ENCODE measurements around the gene SMIM41.

SMIM41 gene

GRCh38 chr12:52079576-52080402 is at the start of gene SMIM41:
Gene SMIM41 (plus strand): TSS chr12:52079704. CDS start chr12:52079780, 76 bp downstream.
- DNase-seq (ENCODE audit: low read depth in 4 of 4, low spot score in 1 of 4), result no peak

DNA sequence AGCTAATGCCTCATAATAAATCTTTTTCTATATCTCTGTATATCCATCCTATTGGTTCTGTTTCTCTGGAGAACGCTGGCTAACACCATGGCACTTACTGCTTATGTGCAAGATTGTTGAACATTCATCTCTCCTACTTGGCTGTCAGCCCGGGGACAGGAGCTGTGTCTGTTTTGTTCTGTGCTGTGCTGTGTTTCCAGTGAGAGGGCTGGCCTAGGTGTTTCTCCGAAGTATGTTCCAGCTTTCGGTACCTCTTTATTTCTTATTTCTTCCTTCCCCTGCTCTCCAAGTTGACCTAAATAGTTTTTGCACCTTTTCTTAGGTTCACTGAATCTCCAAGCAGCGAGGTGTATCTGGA is 47.1 kb upstream of the SMIM41 start:
- DNase-seq (ENCODE audit: low read depth in 4 of 4, low spot score in 1 of 4), result no peak

GRCh38 chr12:52032804-52033445 is 46.6 kb upstream of the SMIM41 start:
- peak; percentile 63 to 91 (median 76) for DNase-seq (ENCODE audit: low read depth in 4 of 4, low spot score in 1 of 4)

DNA sequence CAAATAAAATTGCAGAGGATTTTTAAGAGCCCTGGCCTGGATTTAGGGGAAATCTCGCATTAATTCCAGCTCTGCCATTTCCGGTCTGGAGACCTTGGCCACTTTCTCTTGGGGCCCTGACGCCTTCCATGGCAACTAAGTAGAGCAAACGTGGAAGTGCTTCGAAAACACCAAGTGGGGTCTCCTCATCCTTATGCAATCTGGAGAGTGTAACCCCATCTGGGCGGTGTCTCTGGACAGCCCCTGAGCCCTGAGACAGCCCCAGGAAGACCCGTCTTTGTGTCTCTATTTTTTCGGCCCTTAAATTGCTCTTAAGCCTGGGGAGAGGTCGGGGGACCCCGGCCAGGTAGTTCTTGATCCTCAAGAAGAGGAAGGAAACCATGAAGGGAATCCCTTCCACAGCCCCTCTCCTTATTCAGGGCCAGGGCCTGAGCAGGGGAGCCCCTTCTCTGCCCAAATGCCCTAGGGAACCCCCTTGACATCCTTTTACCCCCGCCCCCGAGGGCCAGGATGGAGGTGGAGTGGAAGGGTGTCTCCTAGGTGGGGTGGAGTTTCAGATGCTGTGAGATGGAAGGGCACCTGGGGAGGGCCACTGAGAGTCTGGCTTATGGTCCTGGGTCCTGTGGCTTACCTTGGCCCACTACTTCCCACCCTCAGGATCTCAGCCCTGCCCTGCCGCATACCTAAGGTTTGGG is 45.9 kb upstream of the SMIM41 start:
- DNase-seq (ENCODE audit: low read depth in 4 of 4, low spot score in 1 of 4), result no peak

DNA sequence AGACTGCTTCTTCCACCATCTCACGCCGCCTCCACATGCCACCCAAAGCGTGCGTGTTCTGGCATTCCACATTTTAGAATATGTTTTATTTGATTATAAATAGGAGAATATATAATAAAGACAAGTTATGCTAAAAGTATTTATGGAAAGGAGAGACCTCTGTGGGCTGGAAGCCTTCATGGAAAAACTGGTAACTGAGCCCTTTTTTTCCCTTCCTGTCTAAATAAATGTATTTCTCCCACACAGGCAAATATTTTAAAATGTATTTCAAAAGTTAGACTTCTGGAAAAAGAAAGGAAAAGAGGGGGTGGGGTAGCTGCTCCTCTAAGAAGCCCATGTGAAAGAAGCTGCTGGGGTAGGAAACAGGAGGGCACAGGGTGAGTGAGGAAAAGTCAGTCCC is 44.3 kb upstream of the SMIM41 start:
- DNase-seq (ENCODE audit: low read depth in 4 of 4, low spot score in 1 of 4), result no peak

- no peak for DNase-seq (ENCODE audit: low read depth in 4 of 4, low spot score in 1 of 4)
Observed at GRCh38 chr12:52035926-52036325, 43.6 kb upstream of the SMIM41 start.

DNA sequence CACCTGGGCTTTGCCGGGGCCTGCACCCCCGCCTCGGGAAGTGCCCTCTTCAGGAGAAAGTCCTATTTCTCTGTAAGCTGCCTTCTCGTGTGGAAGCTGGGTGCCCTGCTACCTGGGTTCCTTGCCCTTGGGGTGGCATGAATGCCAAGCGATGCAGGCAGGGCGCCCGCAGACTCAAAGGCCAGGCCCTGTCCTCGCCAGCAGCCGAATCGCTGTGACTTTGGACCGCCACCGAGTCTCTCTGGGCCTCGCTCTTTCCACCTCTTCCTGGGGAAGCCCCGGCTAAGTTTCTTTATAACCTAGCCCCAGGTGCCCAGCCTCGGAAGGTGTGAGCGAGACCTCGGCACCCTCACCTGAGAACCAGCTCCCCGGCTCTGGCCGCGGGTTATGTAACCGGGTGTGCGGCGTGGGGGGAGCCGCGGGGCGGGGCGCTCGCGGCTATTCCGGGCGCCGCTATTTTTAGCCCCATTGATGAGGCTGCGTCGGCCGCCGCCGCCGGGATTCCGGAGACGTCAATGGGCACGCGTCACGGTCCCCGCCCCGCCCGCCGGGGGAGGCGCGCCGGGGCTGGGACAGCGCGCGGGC is 42.8 kb upstream of the SMIM41 start:
- peak in 3 of 4 experiments; percentile 61 to 68 (median 62) for DNase-seq (ENCODE audit: low read depth in 4 of 4, low spot score in 1 of 4)

DNA sequence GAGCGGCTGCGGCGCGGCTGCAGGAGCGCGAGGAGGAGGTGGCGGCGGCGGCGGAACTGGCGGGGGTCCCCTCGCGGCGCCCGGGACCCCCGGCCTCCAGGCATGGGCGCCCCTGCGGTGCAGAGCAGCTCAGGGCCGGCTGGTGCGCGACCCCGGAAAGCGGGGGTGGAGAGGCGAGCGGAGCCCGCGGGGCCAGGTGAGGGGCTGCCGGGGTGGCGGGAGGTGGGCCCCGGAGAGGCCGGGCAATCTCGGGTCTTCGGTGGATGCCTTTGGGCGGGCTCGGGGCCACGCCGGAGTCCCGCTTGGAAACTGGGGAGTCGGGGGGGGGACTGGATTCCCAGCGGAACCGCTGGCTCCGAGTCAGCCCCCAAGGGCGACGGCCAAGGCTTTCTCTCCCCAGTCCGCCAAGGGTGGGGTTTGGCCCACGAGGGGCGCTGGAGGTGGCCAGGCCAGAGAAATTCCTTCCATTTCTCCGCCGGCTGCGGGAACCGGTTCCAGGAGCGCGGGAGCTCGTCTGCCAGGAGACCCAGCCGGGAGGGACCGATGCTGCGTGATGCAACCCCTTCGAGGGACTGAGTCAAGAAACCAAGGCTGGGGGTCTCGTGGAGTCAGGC is 42.1 kb upstream of the SMIM41 start:
- no peak for DNase-seq (ENCODE audit: low read depth in 4 of 4, low spot score in 1 of 4)

- no peak for DNase-seq (ENCODE audit: low read depth in 4 of 4, low spot score in 1 of 4)
Observed at GRCh38 chr12:52038447-52038846, 41.1 kb upstream of the SMIM41 start.

DNA sequence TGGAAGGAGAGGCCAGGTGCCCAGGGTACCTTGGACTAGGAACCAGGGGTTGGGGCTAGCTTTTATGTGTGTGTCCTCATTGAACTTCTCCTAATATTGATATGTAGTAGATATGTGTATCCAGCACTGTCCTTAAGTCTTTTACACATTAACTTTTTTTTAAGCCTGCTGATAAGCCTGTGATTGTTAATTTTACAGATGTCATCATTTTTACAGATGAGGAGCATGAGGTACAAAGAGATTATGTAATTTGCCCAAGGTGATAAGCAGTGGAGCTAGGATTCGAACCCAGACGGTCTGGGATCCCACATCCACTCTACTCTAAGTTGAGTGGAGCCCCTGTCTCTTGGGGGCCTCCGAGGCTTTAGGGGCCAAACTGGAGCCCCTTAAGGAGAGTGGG is 38.5 kb upstream of the SMIM41 start:
- no peak for DNase-seq (ENCODE audit: low read depth in 4 of 4, low spot score in 1 of 4)

DNA sequence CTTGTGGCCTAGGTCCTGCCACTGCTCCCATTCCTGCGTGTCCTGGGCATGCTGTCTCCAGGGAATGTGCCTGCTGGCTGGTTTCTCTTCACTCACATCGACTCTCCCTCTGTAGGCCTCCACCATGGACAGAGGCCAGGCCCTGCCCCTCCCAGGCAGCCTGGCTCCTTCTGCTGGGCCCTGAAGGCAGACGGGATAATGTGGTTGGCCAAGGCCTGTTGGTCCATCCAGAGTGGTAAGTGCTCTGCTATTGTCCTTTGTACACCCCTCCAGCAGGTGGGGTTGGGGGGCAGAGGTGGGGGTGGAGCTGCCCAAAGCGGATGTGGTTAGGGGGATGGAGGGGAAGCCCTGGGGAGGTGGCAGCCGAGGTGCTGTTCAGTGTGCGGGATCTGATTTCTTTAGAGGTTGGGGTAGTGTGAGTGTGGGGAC is 37.8 kb upstream of the SMIM41 start:
- no peak for DNase-seq (ENCODE audit: low read depth in 4 of 4, low spot score in 1 of 4)

GRCh38 chr12:52042706-52043385 is 36.7 kb upstream of the SMIM41 start:
- DNase-seq (ENCODE audit: low read depth in 4 of 4, low spot score in 1 of 4), result no peak

- DNase-seq (ENCODE audit: low read depth in 4 of 4, low spot score in 1 of 4), result no peak
Observed at GRCh38 chr12:52043386-52044212, 35.9 kb upstream of the SMIM41 start.

GRCh38 chr12:52044292-52044983 is 35.1 kb upstream of the SMIM41 start:
- no peak for DNase-seq (ENCODE audit: low read depth in 4 of 4, low spot score in 1 of 4)

- DNase-seq (ENCODE audit: low read depth in 4 of 4, low spot score in 1 of 4), result no peak
Observed at GRCh38 chr12:52045794-52046199, 33.7 kb upstream of the SMIM41 start.

DNA sequence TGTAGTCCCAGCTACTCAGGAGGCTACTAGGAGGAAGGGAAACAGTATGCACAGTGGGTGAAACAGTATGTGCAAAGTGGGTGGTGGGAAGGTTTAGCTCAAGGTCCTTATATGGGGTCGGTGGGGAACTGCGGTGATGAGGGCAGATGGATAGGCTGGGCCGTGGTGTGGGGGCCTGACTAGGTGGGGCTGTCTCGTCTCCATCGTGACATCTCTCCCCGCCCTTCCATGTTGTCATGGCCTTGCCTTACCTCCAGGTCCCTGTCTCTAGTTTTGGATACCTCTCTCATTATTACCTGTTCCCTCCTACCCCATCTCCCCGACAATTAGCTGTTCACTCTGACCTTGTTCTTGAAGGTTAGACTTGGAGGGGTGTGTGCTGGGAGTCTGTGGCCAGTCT is 32.6 kb upstream of the SMIM41 start:
- DNase-seq (ENCODE audit: low read depth in 4 of 4, low spot score in 1 of 4), result no peak

GRCh38 chr12:52049286-52049685 is 30.2 kb upstream of the SMIM41 start:
- DNase-seq (ENCODE audit: low read depth in 4 of 4, low spot score in 1 of 4), result no peak

- DNase-seq (ENCODE audit: low read depth in 4 of 4, low spot score in 1 of 4), result no peak
Observed at GRCh38 chr12:52049688-52050087, 29.8 kb upstream of the SMIM41 start.

DNA sequence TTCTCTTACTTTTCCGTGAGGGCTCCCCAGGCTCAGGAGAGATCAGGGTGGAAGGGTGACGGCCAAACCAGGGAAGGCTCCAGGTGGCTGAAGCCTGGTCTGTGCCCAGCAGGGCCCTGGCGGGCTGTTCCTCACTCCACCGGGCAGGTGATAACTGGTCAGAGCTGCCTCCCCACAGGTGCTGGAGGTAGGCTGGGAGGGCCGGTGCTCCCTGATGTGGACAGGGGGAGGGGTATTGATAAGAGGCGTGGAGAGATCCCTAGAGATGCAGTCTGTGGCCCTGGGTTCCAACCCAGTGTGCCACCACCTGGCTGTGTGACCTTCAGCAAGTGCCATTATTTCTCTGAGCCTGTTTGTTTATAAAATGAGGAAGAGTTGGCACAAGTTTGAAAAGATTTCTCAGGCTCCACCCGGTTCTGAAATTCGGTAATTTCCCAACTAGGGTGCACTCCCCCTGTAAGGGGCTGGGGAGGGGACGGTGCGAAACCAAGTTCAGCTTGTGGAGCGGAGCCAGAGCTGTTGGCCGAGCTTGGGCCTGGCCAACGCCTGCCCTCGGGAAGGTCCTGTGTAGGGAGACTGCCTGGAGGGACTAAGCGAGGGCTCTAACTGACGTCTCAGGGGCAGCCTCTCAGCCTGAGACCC is 29.3 kb upstream of the SMIM41 start:
- no peak for DNase-seq (ENCODE audit: low read depth in 4 of 4, low spot score in 1 of 4)

Measured in stimulated activated CD4-positive, alpha-beta T cell treated with anti-CD3 and anti-CD28 coated beads, Interleukin-1b, Interleukin-23, amount 100 ng/mL, for 24 hours (primary cell).